CD4-positive, alpha-beta T cell treated with Interleukin-1 beta for 1 hour (primary cell): ENCODE data around the gene PHIP.

Source experiments
- DNase-seq, 2 donors: peaks; one replicate each; pipeline ENCODE4 v3.0.0-alpha.2; 2020 to 2022

The PHIP gene

DNA sequence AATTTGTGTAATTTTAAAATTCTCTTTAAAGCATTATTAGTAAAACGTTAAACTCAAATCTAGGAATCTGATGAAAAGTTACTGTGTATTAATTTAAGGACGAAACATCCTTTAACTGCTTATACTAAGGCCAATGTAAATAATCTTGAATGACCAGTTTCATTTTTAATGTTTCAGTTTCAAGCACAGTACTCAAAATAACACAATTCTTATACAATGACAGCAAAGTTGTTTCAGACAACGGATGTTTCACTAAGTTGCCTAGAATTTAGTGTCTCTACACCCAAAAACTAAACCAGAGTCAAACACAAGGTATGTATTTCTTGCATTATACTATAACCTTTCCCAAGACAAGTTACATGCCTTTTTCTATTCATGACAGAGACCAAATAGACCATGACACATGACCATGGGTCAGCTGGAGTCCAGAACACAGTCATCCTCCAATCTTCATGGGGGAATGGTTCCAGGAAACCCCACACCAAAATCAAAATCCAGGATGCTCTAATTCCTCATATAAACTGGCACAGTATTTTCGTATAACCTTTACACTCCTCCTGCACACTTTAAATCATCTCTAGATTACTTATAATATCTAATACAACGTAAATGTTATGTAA, 7.7 kb downstream of the PHIP start:
- no peak for DNase-seq

DNA sequence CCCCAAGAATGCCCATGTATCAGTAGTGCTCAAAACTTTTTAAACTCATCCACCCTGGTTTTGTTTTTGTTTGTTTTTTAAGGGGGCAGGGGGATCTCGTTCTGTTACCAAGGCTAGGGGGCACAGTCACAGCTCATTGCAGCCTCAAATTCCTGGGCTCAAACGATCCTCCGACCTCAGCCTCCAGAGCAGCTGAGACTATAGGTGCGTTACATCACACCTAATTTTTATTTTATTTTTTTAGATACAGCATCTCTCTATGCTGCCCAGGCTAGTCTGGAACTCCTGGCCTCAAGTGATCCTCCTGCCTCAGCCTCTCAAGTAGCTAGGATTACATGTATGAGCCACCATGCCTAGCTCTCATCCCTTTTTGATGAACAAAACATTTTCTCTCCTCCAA, 11.2 kb downstream of the PHIP start:
- no peak for DNase-seq

DNA sequence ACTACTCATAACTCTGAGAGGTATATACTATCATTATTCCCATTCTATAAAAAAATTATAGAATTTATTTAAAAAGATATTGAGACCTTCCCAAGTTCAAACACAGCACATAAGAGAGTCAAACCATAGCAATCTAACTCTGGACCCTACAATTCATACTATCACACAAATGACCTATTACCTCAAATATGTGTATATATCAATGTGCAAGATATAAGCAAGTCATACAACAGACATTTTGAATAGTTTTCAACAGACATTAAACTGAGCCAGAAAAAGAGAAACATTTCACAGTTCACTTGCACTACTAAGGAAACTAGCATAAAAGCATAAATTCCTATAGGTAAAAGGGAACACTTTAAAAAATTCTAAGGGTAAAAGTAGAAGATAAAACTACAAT, 11.7 kb downstream of the PHIP start:
- no peak for DNase-seq

DNA sequence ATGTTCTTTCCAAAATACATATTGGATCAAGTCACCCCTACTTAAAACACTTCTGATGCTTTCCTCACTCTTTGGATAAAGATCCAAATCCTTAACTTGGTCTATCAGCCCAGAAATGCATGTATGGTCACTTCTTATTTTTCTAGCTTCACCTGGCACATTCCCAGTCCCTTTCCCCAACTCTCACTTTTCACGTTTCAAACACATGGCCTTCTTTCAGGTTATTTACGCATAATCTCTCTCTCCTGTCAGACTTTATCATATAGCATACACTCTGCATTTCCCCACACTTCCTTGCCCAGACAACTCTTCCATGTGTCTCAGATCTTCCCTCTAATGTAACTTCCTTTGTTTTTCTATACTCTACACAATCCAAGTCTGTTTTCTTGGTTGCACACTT, 12.8 kb downstream of the PHIP start:
- DNase-seq, result no peak

DNA sequence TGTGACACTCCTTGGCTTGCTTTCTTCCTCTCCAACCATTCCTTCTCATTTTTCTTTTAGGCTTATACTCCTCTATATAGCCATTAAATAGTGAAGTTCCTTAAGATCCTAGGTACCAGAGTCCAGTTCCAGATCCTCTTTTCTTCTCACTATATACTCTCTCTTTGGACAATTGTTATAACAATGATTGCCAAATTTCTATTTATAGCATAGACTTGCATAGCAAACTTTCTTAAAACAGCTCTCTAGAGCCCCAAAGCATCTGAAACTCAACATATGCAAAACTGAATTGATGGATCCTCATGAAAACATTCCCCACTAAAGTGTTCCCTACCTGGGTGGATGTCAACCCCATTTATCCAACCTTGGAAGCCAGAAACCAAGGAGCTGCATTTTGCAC, 13.4 kb downstream of the PHIP start:
- DNase-seq, result no peak

DNA sequence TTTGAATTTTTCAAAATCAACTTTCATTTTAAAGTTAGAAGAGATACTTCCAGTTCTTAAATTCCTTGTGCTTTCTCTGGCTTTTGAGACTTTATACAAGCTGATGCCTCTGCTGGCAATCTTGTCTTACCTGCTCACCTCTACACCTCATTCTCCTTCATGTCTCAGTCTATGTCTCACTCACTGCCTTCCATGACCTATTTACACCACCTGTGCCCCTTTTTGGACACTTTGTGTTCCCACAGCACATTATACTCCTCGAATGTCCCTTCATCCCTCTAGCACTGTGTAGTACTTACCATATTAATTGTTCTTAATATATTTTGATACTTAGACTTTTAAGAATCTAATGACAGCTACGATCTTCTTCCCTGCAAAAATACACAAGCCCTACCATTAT, 15.3 kb downstream of the PHIP start:
- no peak for DNase-seq

DNA sequence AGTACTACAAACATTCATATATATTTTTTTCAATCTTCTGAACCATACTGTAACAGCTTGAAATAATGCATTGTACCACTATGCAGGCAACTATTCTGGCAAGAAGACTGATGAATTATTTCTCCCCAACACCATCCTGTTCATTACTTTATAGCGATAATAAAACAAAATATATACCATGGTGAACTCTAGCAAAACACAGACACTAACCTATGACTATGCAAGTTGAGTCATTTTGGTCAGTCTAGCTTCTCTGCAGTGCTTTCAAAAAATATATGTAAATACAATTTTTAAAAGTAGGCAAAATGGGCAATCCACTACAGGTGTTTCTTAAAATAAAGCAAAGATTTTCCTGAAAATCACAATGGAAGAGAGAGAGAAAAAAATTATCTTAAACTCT, 20.3 kb downstream of the PHIP start:
- no peak for DNase-seq

DNA sequence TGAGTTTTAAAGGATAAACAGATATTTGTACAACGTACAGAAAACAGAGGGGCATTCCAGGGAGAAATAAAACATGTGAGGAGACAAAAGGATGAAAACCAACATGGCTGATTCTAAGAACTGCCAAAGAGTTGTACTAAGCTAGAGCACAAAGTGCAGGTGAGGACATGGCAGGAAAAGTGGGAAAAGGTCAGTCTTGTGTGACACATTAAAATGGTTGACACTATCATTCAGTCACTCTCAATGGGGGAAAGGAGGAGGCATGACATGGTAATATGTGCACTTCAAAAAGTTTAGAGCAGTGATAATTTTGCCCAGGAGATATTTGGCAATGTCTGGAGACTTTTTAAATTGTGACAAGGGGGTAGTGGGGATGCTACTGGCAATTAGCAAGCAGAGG, 21.8 kb downstream of the PHIP start:
- no peak for DNase-seq

DNA sequence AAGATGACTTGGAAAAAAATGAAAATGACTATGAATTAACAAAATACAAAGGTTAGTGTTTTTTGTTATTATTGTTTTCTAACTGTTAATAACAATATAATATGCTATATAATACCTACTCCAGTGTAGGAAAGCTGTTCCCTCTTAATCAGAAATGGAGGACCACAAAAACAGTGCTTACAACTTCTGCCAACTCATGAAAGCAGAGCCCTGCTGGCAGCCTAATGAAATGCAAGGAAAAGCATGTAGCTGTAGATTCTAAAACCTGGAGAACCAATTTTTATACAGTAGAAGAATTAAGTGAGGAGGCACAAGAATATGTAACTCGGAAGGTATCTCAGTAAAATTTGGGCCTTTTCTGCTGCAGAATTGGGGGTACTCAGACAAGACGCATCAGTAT, 29.4 kb downstream of the PHIP start:
- peak; percentile 0 to 18 for DNase-seq

DNA sequence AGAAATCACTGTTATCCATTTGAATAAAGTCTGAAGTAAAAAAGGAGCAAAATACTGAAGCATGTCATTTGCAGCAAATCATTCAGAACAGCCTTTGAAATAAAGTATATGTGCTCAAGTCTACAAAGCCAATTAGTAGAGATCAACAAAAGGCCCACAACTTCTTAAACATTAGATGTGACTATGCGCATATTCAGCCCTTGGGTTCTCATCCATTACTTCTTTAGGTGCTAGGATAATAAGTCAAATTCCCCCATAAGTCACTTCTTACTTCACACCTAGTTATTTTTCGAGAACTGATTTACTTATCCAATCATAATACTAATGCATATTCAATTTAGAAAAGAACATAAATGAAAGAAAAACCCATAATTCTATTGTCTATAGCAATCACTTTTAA, 31.0 kb downstream of the PHIP start:
- no peak for DNase-seq

DNA sequence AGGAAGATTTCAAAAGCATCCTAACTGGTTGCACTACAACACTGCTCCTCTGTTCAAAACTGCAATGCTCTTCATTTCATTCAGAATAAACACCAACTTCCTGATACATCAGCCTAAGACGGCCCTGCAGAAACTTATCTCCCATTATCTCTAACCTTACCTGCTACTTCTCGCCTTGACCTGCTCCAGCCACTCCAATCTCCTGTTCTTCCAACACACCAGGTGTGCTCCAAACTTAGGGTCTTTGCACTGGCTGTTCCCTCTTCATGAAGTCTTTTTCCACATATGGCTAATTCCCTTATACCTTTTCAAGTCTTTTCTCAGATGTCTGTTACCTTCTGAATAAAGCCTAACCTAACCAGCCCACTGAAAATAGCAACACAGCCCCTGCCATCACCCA, 32.1 kb downstream of the PHIP start:
- DNase-seq, result no peak

DNA sequence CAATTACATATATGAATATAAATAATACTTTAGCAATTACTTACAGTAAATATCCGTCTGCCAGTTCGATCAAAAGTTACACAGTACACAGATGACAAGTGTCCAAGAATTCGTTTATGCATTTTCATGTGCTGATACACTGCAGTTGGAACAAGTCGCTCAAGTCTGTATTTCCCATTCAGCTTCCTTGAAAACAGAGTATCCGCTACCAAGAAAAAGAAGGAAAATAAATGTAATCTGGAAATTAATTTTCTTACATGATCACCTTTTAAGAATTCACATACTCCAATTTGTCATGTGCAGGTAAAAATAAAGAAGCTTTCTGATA, 35.3 kb downstream of the PHIP start:
- DNase-seq, result no peak

DNA sequence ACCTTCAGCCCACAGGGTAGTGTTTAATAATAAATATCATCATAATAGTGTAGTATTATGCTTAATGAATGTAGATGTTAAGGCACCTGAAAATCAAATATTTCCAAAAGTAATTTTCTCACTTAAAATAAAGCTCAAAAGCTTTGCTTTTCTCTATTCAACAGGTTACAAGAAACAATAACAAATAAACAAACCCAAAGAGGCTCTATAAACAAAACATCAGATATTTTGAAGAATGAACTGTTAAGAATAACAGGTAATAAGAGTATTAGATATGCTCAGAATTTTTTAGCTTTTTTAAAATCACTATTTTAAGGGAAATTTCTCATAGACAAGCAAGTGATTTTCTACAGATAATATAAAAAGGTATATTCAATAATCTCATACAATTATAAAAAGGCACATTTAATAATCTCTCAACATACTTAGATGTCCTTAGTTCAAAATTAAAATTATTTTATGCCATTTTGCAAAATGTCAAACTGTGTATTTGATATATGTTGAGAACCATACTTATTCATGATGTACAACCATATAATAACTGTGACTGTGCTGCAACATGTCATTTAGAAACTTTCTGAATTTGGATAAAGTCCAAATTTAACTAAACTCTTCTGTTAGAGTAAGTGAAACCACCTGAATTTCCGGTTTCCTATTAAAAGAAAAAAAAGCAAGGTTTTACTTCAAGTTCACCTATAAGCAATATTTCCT, 35.8 kb downstream of the PHIP start:
- no peak for DNase-seq

DNA sequence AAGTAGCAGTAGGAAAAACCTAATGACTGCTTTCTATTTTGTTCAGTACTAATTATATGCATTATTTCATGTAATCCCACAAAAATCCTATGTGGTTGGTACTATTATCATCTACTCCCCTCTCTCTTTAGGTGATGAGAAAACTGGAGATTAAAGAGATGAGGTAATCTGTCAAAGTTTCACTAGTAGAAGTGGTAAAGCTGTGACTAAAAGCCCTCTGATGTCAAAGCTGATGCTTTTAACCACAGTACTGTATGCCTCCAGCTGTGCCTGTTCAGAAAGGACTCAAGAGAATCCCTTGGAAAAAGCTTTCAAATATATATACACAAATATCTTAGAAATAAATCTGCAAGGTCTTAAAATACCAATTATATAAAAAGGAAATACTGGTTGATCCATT, 38.0 kb downstream of the PHIP start:
- no peak for DNase-seq

DNA sequence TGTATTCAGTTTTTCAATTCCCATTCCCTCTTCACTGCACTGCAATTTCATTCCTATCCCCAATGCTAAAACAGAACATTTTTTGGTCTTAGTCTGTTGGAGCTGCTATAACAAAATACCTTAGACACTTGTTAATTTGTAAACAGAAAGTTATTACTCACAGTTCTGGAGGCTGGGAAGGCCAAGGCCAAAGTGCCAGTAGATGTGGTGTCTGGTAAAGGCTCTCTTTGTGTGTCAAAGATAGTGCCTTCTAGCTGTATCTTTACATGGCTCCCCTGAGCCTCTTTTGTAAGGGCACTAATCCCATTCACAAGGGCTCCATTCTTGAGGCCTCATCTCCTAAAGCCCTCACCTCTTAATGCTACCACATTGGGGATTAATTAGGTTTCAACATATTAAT, 40.0 kb downstream of the PHIP start:
- DNase-seq, result no peak

DNA sequence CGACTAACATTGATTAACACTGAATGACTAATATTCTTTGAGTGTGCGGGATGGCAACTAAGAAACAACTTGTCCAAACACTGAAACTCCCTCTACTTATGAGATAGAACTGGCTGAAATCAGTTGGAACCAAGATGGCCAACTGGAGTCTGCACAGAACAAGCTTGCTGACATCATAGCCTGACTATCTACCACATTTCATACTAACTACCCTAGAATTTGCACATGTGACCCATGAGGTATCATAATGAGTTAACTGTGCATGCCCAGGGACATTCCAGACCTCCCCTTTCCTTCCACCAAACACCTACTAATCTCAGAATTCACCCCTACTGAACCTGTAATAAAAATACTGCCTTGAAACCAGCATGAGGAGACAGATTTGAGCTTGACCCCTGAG, 43.2 kb downstream of the PHIP start:
- no peak for DNase-seq

DNA sequence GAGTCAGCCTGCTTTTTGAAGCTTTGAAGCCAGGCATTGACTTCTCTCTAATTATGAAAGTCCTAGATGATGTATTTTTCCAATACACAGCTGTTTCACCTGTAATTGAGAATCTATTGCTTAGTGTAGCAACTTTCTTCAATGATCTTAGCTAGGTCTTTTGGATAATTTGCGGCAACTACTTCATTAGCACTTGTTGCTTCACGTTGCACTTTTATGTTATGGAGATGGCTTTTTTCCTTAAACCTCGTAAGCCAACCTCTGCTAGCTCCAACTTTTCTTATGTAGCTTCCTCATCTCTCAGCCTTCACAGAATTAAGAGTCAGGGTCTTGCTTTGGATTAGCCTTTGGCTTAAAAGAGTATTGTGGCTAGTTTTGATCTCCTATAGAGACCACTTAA, 44.8 kb downstream of the PHIP start:
- no peak for DNase-seq

DNA sequence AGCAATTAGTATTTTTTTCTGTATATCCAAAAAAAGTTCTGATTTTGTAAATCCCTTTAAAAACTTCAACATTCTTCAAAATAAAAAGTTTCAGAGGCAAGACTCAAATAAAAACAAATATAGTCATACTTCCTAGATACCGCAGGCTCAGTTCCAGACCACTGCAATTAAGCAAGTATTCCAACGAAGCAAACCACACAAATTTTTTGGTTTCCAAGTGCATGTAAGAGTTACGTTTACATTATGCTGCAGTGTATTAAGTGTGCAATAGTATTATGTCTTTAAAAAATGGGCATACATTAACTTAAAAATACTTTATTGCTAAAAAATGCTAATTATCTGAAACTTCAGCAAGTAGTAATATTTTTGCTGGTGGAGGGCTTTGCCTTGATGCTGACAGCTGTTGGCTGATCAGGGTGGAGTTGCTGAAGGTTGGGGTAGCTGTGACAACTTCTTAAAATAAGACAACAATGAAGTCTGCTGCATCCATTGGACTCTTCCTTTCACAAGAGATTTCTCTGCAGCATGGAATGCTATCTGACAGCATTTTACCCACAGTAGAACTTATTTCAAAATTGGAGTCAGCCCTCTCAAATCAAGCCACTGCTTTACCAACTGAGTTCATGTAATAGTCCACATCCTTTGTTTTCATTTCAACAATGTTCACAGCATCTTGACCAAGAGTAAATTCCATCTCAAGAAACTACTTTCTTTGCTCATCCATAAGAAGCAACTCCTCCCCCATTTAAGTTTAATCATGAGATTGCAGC, 46.0 kb downstream of the PHIP start:
- DNase-seq, result no peak

DNA sequence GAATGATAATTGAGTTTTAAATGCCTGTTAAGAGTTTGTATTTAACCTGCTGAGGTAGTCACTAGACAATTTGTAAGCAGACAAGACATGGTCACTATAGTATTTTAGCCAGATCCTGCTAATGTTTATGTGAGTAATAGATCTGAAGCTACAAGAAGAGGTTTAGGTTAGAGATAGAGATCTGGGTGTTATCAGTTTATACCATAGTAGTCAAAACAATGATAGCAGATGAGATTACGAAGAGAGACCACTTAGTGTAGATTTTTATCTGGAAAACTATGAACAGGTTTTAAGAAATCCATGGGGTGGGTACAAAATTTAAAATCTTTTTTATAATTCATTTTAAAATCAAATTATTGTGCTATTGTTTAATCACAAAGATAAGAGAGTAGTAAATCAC, 47.5 kb downstream of the PHIP start:
- DNase-seq, result no peak

DNA sequence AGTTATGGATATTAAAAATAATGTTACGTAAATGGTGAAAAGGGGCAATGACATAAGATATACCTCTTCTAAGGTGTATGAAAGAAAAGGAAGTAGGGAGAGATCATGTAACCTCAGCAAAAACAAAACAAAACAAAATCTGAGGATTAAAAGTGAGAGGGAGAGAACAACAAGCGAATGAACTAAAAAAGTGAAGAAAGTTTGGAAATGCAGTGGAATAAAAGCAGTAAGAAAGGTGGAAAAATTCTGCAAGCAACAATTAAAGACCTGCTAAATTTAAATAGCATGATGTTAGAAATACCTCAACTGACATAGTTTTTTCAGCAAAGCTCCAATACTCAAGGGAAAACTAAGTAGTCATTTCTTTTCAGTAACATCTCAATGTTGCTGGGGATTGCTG, 48.0 kb downstream of the PHIP start:
- no peak for DNase-seq

DNA sequence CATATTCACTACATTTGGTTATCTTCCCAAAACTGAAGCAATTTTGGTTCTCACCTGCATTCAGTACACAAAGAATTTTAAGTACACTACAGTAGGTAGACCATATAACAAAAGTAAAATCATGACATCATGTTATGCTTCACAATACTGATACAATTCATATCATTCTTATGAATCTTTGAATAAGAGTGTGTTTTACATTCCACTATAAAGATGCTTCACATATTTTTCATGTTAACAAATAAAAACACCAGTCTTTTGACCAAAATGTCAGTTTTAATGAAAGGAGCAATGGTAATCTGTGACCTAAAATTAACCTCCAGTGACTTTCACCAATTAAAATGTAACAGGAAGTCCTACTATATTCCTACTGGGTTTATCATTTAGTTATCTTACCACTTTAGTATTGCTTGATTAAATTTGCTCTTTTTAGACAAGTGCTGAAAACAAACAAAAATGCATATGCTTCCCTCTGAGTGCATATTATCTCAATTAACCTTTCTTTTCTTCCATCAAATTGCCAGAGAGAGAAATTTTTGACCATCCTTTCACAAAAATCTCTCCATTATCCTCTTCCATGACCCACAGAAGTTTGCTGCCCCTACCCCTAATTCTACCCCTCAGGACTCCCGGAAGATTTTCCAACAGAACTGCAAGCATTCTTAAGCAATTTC, 49.3 kb downstream of the PHIP start:
- no peak for DNase-seq

DNA sequence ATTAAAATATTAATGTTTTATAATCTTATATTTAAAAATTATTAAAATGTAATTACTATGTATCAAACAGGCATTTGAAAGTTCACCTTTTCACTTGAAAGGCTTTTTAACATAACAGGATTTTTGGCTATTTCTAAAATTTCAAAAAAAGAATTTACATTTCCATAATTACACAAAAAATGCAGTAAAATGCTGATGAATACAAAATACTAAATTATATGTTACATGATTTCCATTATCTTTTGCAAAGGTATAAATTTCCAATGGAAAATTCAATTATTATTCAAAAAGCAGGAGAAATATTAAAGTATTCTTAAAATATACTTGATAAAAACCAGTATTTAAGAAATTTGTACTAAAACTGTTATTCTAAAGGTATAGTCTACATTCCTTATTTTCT, 66.1 kb downstream of the PHIP start:
- no peak for DNase-seq

DNA sequence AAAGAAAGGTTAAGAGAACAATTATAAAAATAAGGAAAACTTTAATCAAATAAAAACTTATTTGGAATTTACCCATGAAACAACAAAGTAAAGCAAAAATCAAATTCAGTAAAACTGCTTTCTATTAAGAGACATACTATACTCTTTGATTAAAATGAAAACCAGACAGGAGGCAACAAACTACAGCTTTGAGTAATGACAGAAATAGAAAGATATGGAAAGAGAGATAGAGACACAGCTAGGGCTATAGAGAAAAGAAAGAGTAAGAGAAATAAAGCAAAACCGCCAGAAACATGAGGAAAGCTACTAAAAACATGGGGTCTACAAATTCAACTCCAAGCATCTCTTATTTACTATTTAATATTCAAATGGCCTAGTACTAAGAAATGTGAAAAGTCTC, 67.6 kb downstream of the PHIP start:
- no peak for DNase-seq

DNA sequence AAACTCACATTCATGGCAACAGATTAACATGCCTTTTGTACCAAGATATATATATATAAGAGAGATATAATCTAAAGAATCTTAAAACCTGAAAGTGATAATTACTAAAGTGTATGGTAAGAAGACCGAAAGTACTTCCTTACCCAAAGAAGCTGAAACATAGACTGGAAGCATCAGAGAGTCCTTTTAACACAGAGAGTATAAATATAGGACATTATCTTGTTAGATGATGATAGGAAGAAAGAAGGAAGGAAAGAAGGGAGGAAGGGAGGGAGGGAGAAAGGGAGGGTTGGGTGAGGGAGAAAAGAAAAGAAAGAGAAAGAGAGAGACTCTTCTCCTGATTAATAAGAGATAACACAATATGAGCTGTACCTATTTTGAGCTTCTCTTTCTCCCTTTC, 68.2 kb downstream of the PHIP start:
- no peak for DNase-seq
